Activated T-cell treated with anti-CD3 and anti-CD28 coated beads for 1 hour (primary cell): ENCODE measurements around the gene AEN.
"Not testable (repeated sequence)": the region's sequence is repeated elsewhere in the genome, so short reads cannot be mapped to it uniquely, and the experiment has no call there.

Experiments used
- DNase-seq: peaks from one replicate; pipeline ENCODE4 v3.0.0-alpha.2; 2020; ENCODE audit warnings: low read depth

AEN gene

GRCh38 chr15:88631464-88632028 lies 10.4 kb downstream of the AEN start:
- no peak for DNase-seq

GRCh38 chr15:88632797-88633196 lies 11.7 kb downstream of the AEN start:
- DNase-seq = not testable (repeated sequence)

- DNase-seq = no peak
Observed at GRCh38 chr15:88634449-88634848, 13.3 kb downstream of the AEN start.

- DNase-seq = no peak
Observed at GRCh38 chr15:88635318-88635717, 14.2 kb downstream of the AEN start.

- peak; percentile 61 for DNase-seq
Observed at GRCh38 chr15:88636050-88636449, 14.9 kb downstream of the AEN start.

- no peak for DNase-seq
Observed at GRCh38 chr15:88636654-88637053, 15.5 kb downstream of the AEN start.

GRCh38 chr15:88637436-88637835 lies 16.3 kb downstream of the AEN start:
- DNase-seq = no peak

GRCh38 chr15:88637841-88638625 lies 16.9 kb downstream of the AEN start:
- DNase-seq = no peak

- peak; percentile 88 for DNase-seq
Observed at GRCh38 chr15:88638626-88639372, 17.7 kb downstream of the AEN start, which contains the start of gene ISG20. TSS of gene ISG20 (plus strand) at chr15:88639016. CDS start at chr15:88639367, 351 bp downstream.

GRCh38 chr15:88641959-88642452 lies 20.9 kb downstream of the AEN start:
- no peak for DNase-seq

- DNase-seq = not testable (repeated sequence)
Observed at GRCh38 chr15:88642514-88642913, 21.4 kb downstream of the AEN start.

GRCh38 chr15:88644741-88645140 lies 23.6 kb downstream of the AEN start:
- DNase-seq = no peak

GRCh38 chr15:88645171-88646087 lies 24.3 kb downstream of the AEN start:
- no peak for DNase-seq

GRCh38 chr15:88646088-88646405 lies 24.9 kb downstream of the AEN start:
- DNase-seq = no peak

- DNase-seq = no peak
Observed at GRCh38 chr15:88646951-88647350, 25.8 kb downstream of the AEN start.

GRCh38 chr15:88647351-88648105 lies 26.4 kb downstream of the AEN start:
- no peak for DNase-seq

GRCh38 chr15:88648357-88649214 lies 27.4 kb downstream of the AEN start:
- DNase-seq = no peak

GRCh38 chr15:88649286-88649733 lies 28.2 kb downstream of the AEN start:
- DNase-seq = peak; percentile 55

GRCh38 chr15:88649753-88650551 lies 28.8 kb downstream of the AEN start:
- no peak for DNase-seq
